Thoracic aorta (tissue), 2 donors: ENCODE results near the gene FN1. TPM values are rescaled to one million over a fixed set of nuclear protein-coding genes. Genes with fewer than 3 reads are reported as not detected.

Experiments
- ATAC-seq: fragments of 150-250 bp; one replicate; pipeline ENCODE4 v1.8.0; 2017; ENCODE audit warnings: low read depth; ENCODE audit not compliant: insufficient number of reproducible peaks, low FRiP score
- DNase-seq: peaks from one replicate; pipeline ENCODE4 v3.0.0-alpha.2; 2020; ENCODE audit warnings: low spot score
- H3K27ac ChIP-seq, 2 donors: fragments of 200-600 bp; sonication (generic); 1 replicate in 1 of 2; 2 replicates in 1 of 2; pipeline ENCODE4 v1.5.1; 2016; ENCODE audit warnings: mild to moderate bottlenecking in 2 of 2, moderate library complexity in 2 of 2
- H3K27me3 ChIP-seq: fragments of 200-600 bp; sonication (generic); replicated peaks from 2 replicates; pipeline ENCODE4 v1.6.0; 2016; ENCODE audit warnings: mild to moderate bottlenecking; ENCODE audit not compliant: insufficient read depth
- H3K36me3 ChIP-seq: fragments of 200-600 bp; sonication (generic); one replicate; pipeline ENCODE4 v1.5.1; 2016
- H3K4me1 ChIP-seq, 2 donors: fragments of 200-600 bp; sonication (generic); 1 replicate in 1 of 2; 2 replicates in 1 of 2; pipeline versions ENCODE4 v1.5.1 to v1.6.0; 2016; ENCODE audit warnings: low read depth in 2 of 2, mild to moderate bottlenecking in 1 of 2; ENCODE audit not compliant: control insufficient read depth in 1 of 2
- H3K4me3 ChIP-seq: fragments of 200-600 bp; sonication (generic); 2 replicates; pipeline ENCODE4 v1.5.1; 2016; ENCODE audit warnings: mild to moderate bottlenecking
- H3K9me3 ChIP-seq: fragments of 200-600 bp; sonication (generic); 2 replicates; pipeline ENCODE4 v1.5.1; 2016
- total RNA-seq, 2 donors: library from RNA; depleted of rRNA; stranded (reverse); fragments of >200 nt; gene quantifications; one replicate each; pipeline versions ENCODE4 v1.1.0 to v1.2.3, GENCODE V29; 2016
- TF ChIP-seq, protein P1 (sequence below): fragments of 200-600 bp; sonication (generic); IDR thresholded peaks from one replicate; pipeline ENCODE4 v1.5.1; 2019; ENCODE audit warnings: antibody characterized with exemption

FN1 gene
- total RNA-seq, 2 donors from 2014 or later, result 6,415 to 8,882 TPM

DNA sequence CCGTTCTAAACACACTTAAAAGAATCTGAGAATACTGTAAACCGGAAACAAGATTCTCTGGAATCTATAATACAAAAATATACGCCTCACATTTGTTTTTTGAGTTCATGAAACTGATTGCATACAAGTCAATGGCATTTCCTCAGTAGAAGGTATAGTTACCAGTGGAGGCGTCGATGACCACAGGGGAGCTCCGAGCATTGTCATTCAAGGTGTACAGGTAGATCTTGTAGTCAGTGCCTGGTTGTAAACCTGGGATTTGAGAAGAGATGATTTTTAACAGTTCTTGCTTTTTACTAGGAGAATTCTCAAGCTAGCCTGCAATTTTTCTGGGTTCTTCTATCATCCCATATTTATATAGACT is 60.4 kb downstream of the FN1 start:
- DNase-seq, result no peak
- TF ChIP-seq, protein P1, sequence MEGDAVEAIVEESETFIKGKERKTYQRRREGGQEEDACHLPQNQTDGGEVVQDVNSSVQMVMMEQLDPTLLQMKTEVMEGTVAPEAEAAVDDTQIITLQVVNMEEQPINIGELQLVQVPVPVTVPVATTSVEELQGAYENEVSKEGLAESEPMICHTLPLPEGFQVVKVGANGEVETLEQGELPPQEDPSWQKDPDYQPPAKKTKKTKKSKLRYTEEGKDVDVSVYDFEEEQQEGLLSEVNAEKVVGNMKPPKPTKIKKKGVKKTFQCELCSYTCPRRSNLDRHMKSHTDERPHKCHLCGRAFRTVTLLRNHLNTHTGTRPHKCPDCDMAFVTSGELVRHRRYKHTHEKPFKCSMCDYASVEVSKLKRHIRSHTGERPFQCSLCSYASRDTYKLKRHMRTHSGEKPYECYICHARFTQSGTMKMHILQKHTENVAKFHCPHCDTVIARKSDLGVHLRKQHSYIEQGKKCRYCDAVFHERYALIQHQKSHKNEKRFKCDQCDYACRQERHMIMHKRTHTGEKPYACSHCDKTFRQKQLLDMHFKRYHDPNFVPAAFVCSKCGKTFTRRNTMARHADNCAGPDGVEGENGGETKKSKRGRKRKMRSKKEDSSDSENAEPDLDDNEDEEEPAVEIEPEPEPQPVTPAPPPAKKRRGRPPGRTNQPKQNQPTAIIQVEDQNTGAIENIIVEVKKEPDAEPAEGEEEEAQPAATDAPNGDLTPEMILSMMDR, result no peak
- H3K4me1 ChIP-seq, result no peaks in the 10 kb centered on the region
- no peak for ATAC-seq
- H3K27ac ChIP-seq, result no peak overlapping the region
- H3K9me3 ChIP-seq, result no peaks in the 10 kb centered on the region
- H3K4me3 ChIP-seq, result no peak overlapping the region
- H3K36me3 ChIP-seq, result peaks cover 85% of the 10 kb centered on the region
- no peaks in the 10 kb centered on the region for H3K27me3 ChIP-seq

DNA sequence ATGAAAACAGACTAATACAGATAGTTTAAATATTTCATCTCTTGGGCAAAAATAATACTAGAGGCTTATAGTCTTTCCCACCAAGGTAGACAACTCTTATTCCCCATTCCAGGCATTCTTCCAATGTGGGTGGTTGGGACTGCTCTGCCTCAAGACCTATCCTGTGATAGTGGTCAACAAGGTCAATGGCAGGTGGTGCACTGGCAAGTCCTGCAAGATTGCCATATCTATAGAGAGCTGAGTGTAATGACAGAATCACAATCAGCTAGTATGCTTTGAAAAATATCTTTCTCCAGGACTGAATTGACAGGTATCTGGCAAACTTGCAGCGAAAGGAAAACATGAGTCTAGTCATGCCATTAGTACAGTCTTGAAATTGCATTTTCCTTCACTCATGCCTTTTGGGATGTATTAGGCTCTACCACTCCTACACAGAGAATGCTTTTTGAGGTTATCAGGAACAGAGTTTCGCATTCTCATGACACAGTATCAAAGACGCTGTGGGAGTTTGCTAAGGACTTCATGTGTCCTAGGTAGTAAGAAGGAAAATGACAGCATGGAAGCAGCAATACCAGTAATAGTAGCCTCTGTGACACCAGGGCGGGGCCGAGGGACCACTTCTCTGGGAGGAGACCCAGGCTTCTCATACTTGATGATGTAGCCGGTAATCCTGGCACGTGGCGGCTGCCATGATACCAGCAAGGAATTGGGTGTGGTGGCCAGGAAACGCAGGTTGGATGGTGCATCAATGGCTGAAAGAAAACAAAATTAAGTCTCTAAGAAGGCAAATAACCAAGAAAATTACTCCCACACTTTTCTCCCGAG is 61.0 kb downstream of the FN1 start:
- Histone ChIP-seq H3K4me3 (no peak overlapping the region), H3K27ac (peak overlapping the region in 1 of 2 donors; percentile 23), H3K27me3 (no peaks in the 10 kb centered on the region), H3K36me3 (peaks cover 85% of the 10 kb centered on the region), H3K9me3 (no peaks in the 10 kb centered on the region), H3K4me1 (no peaks in the 10 kb centered on the region)
- ATAC-seq (no peak), DNase-seq (no peak)
- TF ChIP-seq, protein P1, result no peak

DNA sequence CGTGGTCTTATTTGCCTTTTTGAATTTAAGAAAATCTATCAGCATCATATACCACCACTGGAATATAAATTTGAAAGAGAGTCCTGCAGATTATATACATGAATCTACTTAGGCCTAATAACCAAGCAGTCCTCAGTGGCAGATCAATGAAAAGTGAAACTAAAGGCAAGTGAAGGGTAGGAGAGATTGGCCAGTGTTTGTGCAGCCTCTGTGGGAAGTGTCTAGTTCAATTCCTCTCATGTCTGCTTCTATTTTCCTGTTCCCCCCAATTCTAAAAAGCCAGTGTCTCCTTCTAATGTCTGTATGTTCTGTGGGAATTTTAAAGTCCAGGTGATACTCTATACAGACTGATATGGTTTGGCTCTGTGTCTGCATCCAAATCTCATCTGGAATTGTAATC is 61.9 kb downstream of the FN1 start:
- Histone ChIP-seq H3K36me3 (peaks cover 84% of the 10 kb centered on the region), H3K4me3 (no peak overlapping the region), H3K4me1 (no peaks in the 10 kb centered on the region), H3K27me3 (no peaks in the 10 kb centered on the region), H3K9me3 (no peaks in the 10 kb centered on the region), H3K27ac (peak overlapping the region in 1 of 2 donors; percentile 13)
- no peak for ATAC-seq
- TF ChIP-seq, protein P1, result no peak
- DNase-seq, result no peak

DNA sequence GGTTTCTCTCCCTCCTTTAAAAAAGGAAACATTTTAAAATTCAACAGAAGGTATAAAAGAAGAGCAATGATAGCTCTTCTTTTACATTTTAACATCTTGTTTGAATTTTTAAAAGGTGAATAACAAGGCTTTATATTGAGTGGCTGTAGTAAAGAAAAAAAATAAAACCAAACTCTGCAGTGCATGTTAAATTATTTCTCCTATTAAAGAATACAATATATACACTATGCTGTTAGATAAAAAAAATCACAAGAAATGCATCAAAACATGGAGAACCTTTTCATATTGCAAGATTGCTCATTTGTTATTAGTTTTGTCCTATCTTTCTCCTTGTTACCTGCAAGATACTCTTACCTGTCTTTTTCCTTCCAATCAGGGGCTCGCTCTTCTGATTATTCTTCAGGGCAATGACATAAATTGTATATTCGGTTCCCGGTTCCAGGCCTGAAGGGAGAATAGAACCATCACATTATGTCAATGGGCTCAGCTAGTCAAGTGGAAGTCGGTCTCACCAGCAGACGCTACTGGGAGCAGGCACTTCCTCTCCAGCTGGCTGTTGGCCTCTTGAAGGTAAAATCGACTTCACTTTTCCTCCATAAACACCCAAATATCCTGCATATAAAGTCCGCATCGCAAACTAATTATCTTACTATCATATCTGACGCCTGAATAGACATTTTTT is 62.8 kb downstream of the FN1 start:
- Histone ChIP-seq H3K4me1 (no peaks in the 10 kb centered on the region), H3K36me3 (peaks cover 84% of the 10 kb centered on the region), H3K9me3 (no peaks in the 10 kb centered on the region), H3K27ac (no peak overlapping the region), H3K4me3 (no peak overlapping the region), H3K27me3 (no peaks in the 10 kb centered on the region)
- DNase-seq (no peak), ATAC-seq (no peak)
- TF ChIP-seq, protein P1, result no peak
